Placental epithelial cell (primary cell): ENCODE data around the gene IL9R. TPM values are rescaled to one million over a fixed set of nuclear protein-coding genes. Genes with fewer than 3 reads are reported as not detected.

Source experiments
- total RNA-seq: library from RNA; depleted of rRNA; stranded (reverse); fragments of >200 nt; gene quantifications from 2 replicates; pipeline ENCODE4 v1.2.3, GENCODE V29; 2012

The IL9R gene, protein sequence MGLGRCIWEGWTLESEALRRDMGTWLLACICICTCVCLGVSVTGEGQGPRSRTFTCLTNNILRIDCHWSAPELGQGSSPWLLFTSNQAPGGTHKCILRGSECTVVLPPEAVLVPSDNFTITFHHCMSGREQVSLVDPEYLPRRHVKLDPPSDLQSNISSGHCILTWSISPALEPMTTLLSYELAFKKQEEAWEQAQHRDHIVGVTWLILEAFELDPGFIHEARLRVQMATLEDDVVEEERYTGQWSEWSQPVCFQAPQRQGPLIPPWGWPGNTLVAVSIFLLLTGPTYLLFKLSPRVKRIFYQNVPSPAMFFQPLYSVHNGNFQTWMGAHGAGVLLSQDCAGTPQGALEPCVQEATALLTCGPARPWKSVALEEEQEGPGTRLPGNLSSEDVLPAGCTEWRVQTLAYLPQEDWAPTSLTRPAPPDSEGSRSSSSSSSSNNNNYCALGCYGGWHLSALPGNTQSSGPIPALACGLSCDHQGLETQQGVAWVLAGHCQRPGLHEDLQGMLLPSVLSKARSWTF
- not detected in 2 replicates for total RNA-seq

GRCh38 chrX:155997436-155997835, at the start of gene IL9R:
TSS of gene IL9R (plus strand) at chrX:155997696. CDS start at chrX:155997760, 64 bp downstream.

Other genes with a start within 250 kb of the IL9R start
- gene VAMP7, start 116.4 kb upstream of the IL9R start, total RNA-seq, result 30.6 and 51.9 TPM in 2 replicates